HepG2 (cell line): ENCODE results near the gene EARS2. TPM values are rescaled to one million over a fixed set of nuclear protein-coding genes. Genes with fewer than 3 reads are reported as not detected.

ENCODE experiments used
- ATAC-seq: fragments of 200-7000 bp; cut with Tn5 transposase; 3 replicates; pipeline ENCODE4 v1.9.1; 2020; ENCODE audit warnings: mild to moderate bottlenecking, moderate library complexity
- BruUV-seq: library from RNA; stranded (reverse); fragments of 400-500 nt; replicated peaks from 2 replicates; lab custom pipeline; 2021; lab: Mats Ljungman, UMichigan
- CTCF ChIA-PET: fragments of 300-600 bp; formaldehyde crosslinking; extraction: SDS; loops from one replicate; lab custom pipeline; 2021; ENCODE audit warnings: low total read pairs, inconsistent platforms, low intra/inter-chr PET ratio; lab: Yijun Ruan, JAX
- POLR2A ChIA-PET: fragments of 350-600 bp; sonication (Branson Sonifier 250); formaldehyde crosslinking; loops from one replicate; lab custom pipeline; 2020; ENCODE audit warnings: antibody characterized with exemption, inconsistent platforms; lab: Yijun Ruan, JAX
- DNase-seq: peaks from one replicate; pipeline ENCODE4 v3.0.0-alpha.2; 2015; ENCODE audit warnings: low spot score
- FAIRE-seq: peaks from 3 replicates; lab custom pipeline; 2011; peaks lifted over from hg19 to GRCh38; lab: Jason Lieb, UNC
- H2AFZ ChIP-seq: one replicate; pipeline ENCODE4 v1.6.1; 2011; ENCODE audit warnings: low read length, inconsistent platforms
- H3K27ac ChIP-seq: fragments of 300-600 bp; 3 replicates; pipeline ENCODE4 v1.8.0; 2011; ENCODE audit warnings: mixed run types, mild to moderate bottlenecking, mixed read lengths, low read length, inconsistent platforms; ENCODE audit not compliant: insufficient read depth; ENCODE audit errors: extremely low read length
- H3K27me3 ChIP-seq, 2 experiments: fragments of 200-600 bp in 1 of 2; 2 replicates in 1 of 2; 3 replicates in 1 of 2; pipeline versions ENCODE4 v1.6.0 to v1.8.0; 2011; ENCODE audit warnings: low read length in 2 of 2, mild to moderate bottlenecking in 2 of 2, moderate library complexity in 2 of 2, inconsistent platforms in 1 of 2; ENCODE audit not compliant: insufficient read depth in 2 of 2, control insufficient read depth in 1 of 2
- H3K36me3 ChIP-seq, 2 experiments: fragments of 200-600 bp in 1 of 2; replicated peaks in 1 of 2; 2 replicates in 1 of 2; 3 replicates in 1 of 2; pipeline versions ENCODE4 v1.5.1 to v1.8.0; 2011; ENCODE audit warnings: low read length in 2 of 2, inconsistent platforms in 1 of 2; ENCODE audit not compliant: insufficient read depth in 2 of 2, control insufficient read depth in 1 of 2
- H3K4me1 ChIP-seq: 2 replicates; pipeline ENCODE4 v1.5.1; 2012; ENCODE audit warnings: low read length, inconsistent platforms; ENCODE audit not compliant: insufficient read depth
- H3K4me2 ChIP-seq: 2 replicates; pipeline ENCODE4 v1.6.0; 2011; ENCODE audit warnings: low read depth, low read length, inconsistent platforms
- H3K4me3 ChIP-seq, 3 experiments: fragments of 200-600 bp in 1 of 3; sonication (generic), shearing (Covaris generic) in 1 of 3; replicated peaks in 1 of 3; 2 replicates each; pipeline ENCODE4 v1.5.1; 2011 to 2016; ENCODE audit warnings: low read length in 3 of 3, inconsistent platforms in 2 of 3, low read depth in 2 of 3, mild to moderate bottlenecking in 2 of 3, control low read depth in 1 of 3, mixed read lengths in 1 of 3; ENCODE audit not compliant: insufficient read depth in 1 of 3
- H3K79me2 ChIP-seq: one replicate; pipeline ENCODE4 v1.6.1; 2011; ENCODE audit warnings: low read length, inconsistent platforms; ENCODE audit not compliant: insufficient read depth
- H3K9ac ChIP-seq: 2 replicates; pipeline ENCODE4 v1.6.0; 2011; ENCODE audit warnings: mild to moderate bottlenecking, low read depth, low read length, inconsistent platforms; ENCODE audit not compliant: insufficient read depth
- H3K9me3 ChIP-seq: 2 replicates; pipeline ENCODE4 v1.5.1; 2012; ENCODE audit warnings: mild to moderate bottlenecking, low read length
- H4K20me1 ChIP-seq: 2 replicates; pipeline ENCODE4 v1.6.0; 2011; ENCODE audit warnings: inconsistent platforms, mild to moderate bottlenecking, low read length, moderate library complexity; ENCODE audit not compliant: insufficient read depth
- ATAD3A ChIP-seq: sonication (generic); formaldehyde crosslinking; IDR thresholded peaks from 2 replicates; pipeline ENCODE4 v1.4.0; 2020; ENCODE audit warnings: missing genetic modification reagents
- ATF3 ChIP-seq: sonication (generic); formaldehyde crosslinking; IDR thresholded peaks from 2 replicates; pipeline ENCODE4 v1.4.0; 2020; ENCODE audit warnings: missing genetic modification reagents
- CEBPB ChIP-seq: IDR thresholded peaks from 2 replicates; pipeline ENCODE4 v1.6.1; 2011; ENCODE audit warnings: low read depth, low read length, improper control_type of control experiment, borderline replicate concordance
- FUBP1 ChIP-seq: sonication (generic); formaldehyde crosslinking; IDR thresholded peaks from 2 replicates; pipeline ENCODE4 v1.5.1; 2020; ENCODE audit warnings: missing genetic modification reagents, mild to moderate bottlenecking, borderline replicate concordance
- HDAC2 ChIP-seq: sonication (generic); formaldehyde crosslinking; IDR thresholded peaks from 2 replicates; pipeline ENCODE4 v1.4.0; 2020; ENCODE audit warnings: missing genetic modification reagents
- HMG20B ChIP-seq: conservative IDR thresholded peaks from 2 replicates; pipeline ENCODE4 v1.6.1; 2016; ENCODE audit warnings: missing genetic modification reagents, missing compliant biosample characterization
- LCORL ChIP-seq, 2 experiments: fragments of 450-650 bp in 1 of 2; sonication (generic) in 1 of 2; formaldehyde crosslinking in 1 of 2; IDR thresholded peaks; 2 replicates each; pipeline versions ENCODE4 v1.5.0 to v1.6.1; 2017 to 2020; ENCODE audit warnings: antibody characterized with exemption in 1 of 2, missing genetic modification reagents in 1 of 2
- MTA3 ChIP-seq: sonication (generic); formaldehyde crosslinking; IDR thresholded peaks from 2 replicates; pipeline ENCODE4 v1.4.0; 2020; ENCODE audit warnings: missing genetic modification reagents
- RARG ChIP-seq: sonication (generic); formaldehyde crosslinking; IDR thresholded peaks from 2 replicates; pipeline ENCODE4 v1.4.0; 2020; ENCODE audit warnings: low read depth, mild to moderate bottlenecking, missing genetic modification reagents
- TMF1 ChIP-seq: sonication (generic); formaldehyde crosslinking; IDR thresholded peaks from 2 replicates; pipeline ENCODE4 v1.8.1; 2022; ENCODE audit warnings: low read depth, missing genetic modification reagents
- TOPORS ChIP-seq: sonication (generic); formaldehyde crosslinking; IDR thresholded peaks from 2 replicates; pipeline ENCODE4 v1.8.0; 2023; ENCODE audit warnings: mild to moderate bottlenecking, missing genetic modification reagents
- ZNF660 ChIP-seq: sonication (generic); formaldehyde crosslinking; IDR thresholded peaks from 2 replicates; pipeline ENCODE4 v1.5.1; 2020; ENCODE audit warnings: mild to moderate bottlenecking, low read depth, missing genetic modification reagents, borderline replicate concordance
- ZNF709 ChIP-seq: sonication (generic); formaldehyde crosslinking; IDR thresholded peaks from 2 replicates; pipeline ENCODE4 v1.5.0; 2020; ENCODE audit warnings: mild to moderate bottlenecking, missing genetic modification reagents
- ZNF720 ChIP-seq: sonication (generic); formaldehyde crosslinking; IDR thresholded peaks from 2 replicates; pipeline ENCODE4 v1.4.0; 2020; ENCODE audit warnings: missing genetic modification reagents
- ZNF777 ChIP-seq: sonication (generic); formaldehyde crosslinking; IDR thresholded peaks from 2 replicates; pipeline ENCODE4 v1.4.0; 2020; ENCODE audit warnings: missing genetic modification reagents
- WGBS: methylation state at CpG from one replicate; pipeline ENCODE4 v1.1.6; 2017; ENCODE audit warnings: low lambda C conversion rate; 5-methylcytosine and 5-hydroxymethylcytosine counted together
- in situ Hi-C: cut with HindIII; loops from 2 replicates; pipeline ENCODE4 v1.10.0; 2017; ENCODE audit warnings: low pct_unique_long_range_greater_than_20kb; ENCODE audit not compliant: extremely low pct_ligation_motif_present
- intact Hi-C: fragments of 100-400 bp; cut with micrococcal nuclease; formaldehyde crosslinking; loops from one replicate; pipeline ENCODE4 v1.10.0; 2022; ENCODE audit not compliant: unreplicated experiment
- polyA plus RNA-seq, 8 experiments: library from polyadenylated mRNA; depleted of rRNA in 3 of 8; stranded (reverse) in 7 of 8; unstranded in 1 of 8; fragments of >200 nt; fragmentation: Illumina TruSeq in 4 of 8; extraction: Trizol in 4 of 8; gene quantifications; 2 replicates each; pipeline versions ENCODE4 v1.2.1 to v1.2.3, GENCODE V29; 2011 to 2016; ENCODE audit warnings: low read depth in 4 of 8, missing spikeins in 1 of 8, mixed read lengths in 1 of 8; ENCODE audit not compliant: insufficient read depth in 1 of 8
- total RNA-seq, 5 experiments: library from RNA; depleted of rRNA; stranded (reverse); fragments of >200 nt; fragmentation: Illumina TruSeq; extraction: Trizol; gene quantifications; 2 replicates each; pipeline ENCODE4 v1.2.3, GENCODE V29; 2016; ENCODE audit warnings: low read depth in 1 of 5

Gene EARS2
- total and polyA plus RNA-seq, 2 of the 13 experiments (the other 11 are each of a cell fraction or from before 2014, with no cell fraction given) = 49.4 to 80.4 TPM

GRCh38 chr16:23521037-23521743 is 36.0 kb downstream of the EARS2 start:
- Histone ChIP-seq H2AFZ (no peak overlapping the region), H4K20me1 (no peaks in the 10 kb centered on the region), H3K79me2 (no peaks in the 10 kb centered on the region), H3K27me3 (no peaks in the 10 kb centered on the region), H3K4me2 (no peak overlapping the region), H3K4me3 (no peak overlapping the region), H3K36me3 (peaks cover 32 to 49% of the 10 kb centered on the region in 2 experiments), H3K9ac (no peak overlapping the region), H3K9me3 (no peaks in the 10 kb centered on the region), H3K4me1 (no peaks in the 10 kb centered on the region), H3K27ac (no peak overlapping the region)
- TF ChIP-seq RARG (CRISPR knock-in tag) (no peak), CEBPB (peak; percentile 56; the same call in 1 of the 2 replicates)
- ChIA-PET CTCF (no interaction called here), POLR2A (no interaction called here)
- WGBS = 95% methylated on average over 4 of the region's 4 CpGs
- ATAC-seq = no peak
- in situ Hi-C loops = no loop called here
- no peak for FAIRE-seq
- intact Hi-C loops = no loop called here
- DNase-seq = no peak
- no TSS peak for BruUV-seq

- peaks cover 31 to 49% of the 10 kb centered on the region in 2 experiments for H3K36me3 ChIP-seq
- H3K4me2 ChIP-seq = no peak overlapping the region
- POLR2A ChIA-PET = interaction anchor here (0.8 kb wide), 1 partner anchor 37 kb away, joined by 4 read pairs; the partner anchor contains the start of genes EARS2 and UBFD1
- no peak overlapping the region for H3K4me3 ChIP-seq
- H3K9ac ChIP-seq = no peak overlapping the region
- H2AFZ ChIP-seq = no peak overlapping the region
- H3K27me3 ChIP-seq = no peaks in the 10 kb centered on the region
- H3K27ac ChIP-seq = no peak overlapping the region
- intact Hi-C loops = no loop called here
- H3K9me3 ChIP-seq = no peaks in the 10 kb centered on the region
- no peaks in the 10 kb centered on the region for H3K79me2 ChIP-seq
- in situ Hi-C loops = no loop called here
- CTCF ChIA-PET = no interaction called here
- no TSS peak for BruUV-seq
- TF ChIP-seq HDAC2 = no peak
- no peak for TF ChIP-seq TOPORS (CRISPR knock-in tag)
- TF ChIP-seq ATAD3A (CRISPR knock-in tag) = no peak
- no peak for TF ChIP-seq ZNF709 (CRISPR knock-in tag)
- no peak for TF ChIP-seq ZNF777
- no peak for TF ChIP-seq LCORL (IDR thresholded peaks at IDR 0.05)
- TF ChIP-seq LCORL (CRISPR knock-in tag; IDR thresholded peaks at IDR 0.05) = no peak
- TF ChIP-seq ZNF720 (CRISPR knock-in tag) = no peak
- no peak for TF ChIP-seq HMG20B
- no peak for TF ChIP-seq TMF1 (CRISPR knock-in tag)
- TF ChIP-seq FUBP1 = no peak
- TF ChIP-seq ATF3 (CRISPR knock-in tag) = no peak
- TF ChIP-seq MTA3 = no peak
- no peak for TF ChIP-seq ZNF660 (CRISPR knock-in tag)
- no peaks in the 10 kb centered on the region for H3K4me1 ChIP-seq
- WGBS = 95% methylated on average over 4 of the region's 4 CpGs
- H4K20me1 ChIP-seq = no peaks in the 10 kb centered on the region
- ATAC-seq = no peak
- no peak for FAIRE-seq
- no peak for DNase-seq
Observed at GRCh38 chr16:23520500-23520899, 36.6 kb downstream of the EARS2 start.
